ENCODE measurements around the gene GCK.
"Not testable (repeated sequence)": the region's sequence is repeated elsewhere in the genome, so short reads cannot be mapped to it uniquely, and the experiment has no call there.

The GCK gene

DNA sequence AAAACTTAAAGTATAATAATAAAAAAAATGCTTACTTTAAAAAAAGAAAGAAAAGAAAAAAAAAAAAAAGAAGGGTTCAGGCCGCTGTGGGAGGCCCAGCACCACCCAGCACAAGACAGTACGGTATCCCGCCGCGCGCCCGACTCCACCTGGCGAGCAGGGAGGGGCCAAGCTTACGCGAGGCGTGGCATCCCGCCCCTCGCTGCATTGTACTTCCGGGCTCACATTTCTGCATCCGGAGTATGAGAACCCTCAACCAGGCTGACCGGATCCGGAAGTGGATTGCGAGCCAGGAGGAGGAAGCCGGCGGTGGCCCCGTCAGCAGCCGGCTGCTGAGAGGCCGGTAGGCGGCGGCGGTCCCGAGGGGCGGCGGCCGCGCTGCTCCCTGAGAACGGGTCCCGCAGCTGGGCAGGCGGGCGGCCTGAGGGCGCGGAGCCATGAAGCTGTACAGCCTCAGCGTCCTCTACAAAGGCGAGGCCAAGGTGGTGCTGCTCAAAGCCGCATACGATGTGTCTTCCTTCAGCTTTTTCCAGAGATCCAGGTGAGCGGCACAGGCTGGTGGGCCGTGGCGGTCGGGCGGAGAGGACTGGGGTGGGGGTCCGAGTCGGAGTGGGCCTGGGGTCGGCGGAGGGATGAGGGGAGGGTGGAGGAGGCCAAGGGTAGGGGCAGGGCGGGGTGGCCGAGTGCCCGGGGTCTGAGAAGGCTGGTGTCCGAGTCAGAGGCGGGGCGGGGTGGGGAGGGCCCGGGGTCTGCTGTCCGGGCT, 11.6 kb upstream of the GCK start, which contains the start of gene YKT6:
Gene YKT6 (plus strand): TSS at position 280 of the 763 bp plus-strand sequence. CDS start 158 bp downstream, at position 438.
- DNase-seq: peak; percentile 95

- not testable (repeated sequence) for DNase-seq
These were observed 10.9 kb upstream of the GCK start for GRCh38 chr7:44200163-44200562.

DNA sequence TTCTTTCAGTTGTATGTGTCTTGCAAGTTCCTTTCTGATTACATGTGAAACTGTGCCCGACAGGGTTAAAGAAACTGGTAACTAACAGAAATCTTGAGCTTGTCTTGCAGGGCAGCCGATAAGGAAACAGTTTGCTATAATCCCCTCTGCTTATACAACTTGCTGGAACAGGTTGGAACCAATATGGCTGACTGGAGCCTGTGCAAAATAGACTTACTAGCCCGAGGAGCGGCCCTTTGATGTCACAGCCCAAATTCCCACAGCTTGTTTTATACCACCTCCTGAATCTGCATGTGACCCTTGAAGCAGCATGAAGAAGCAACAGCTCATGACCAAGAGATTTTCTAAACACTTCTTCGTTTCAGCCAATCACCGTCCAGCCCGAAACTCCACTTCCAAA, 8.2 kb upstream of the GCK start:
- no peak for DNase-seq

DNA sequence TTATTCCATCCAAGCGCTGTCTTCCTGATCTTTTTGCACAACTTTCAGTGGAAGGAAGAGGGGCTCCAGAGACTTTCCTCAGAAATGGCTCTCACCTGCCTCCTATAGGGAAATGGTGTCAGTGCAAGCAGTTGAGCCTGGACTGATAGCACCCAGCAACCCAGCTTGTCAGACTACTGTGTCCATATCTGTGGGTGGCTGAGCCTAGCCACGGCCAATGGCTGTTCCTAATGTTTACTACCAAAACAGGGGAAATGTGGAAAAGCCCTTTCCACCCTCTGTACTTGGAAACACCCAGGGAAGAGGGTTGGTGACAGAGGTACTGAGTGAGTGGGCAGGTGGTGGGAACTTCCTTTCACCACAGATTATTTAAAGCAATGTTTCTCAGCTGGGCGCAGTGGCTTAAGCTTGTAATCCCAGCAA, 7.2 kb upstream of the GCK start:
- no peak for DNase-seq

DNA sequence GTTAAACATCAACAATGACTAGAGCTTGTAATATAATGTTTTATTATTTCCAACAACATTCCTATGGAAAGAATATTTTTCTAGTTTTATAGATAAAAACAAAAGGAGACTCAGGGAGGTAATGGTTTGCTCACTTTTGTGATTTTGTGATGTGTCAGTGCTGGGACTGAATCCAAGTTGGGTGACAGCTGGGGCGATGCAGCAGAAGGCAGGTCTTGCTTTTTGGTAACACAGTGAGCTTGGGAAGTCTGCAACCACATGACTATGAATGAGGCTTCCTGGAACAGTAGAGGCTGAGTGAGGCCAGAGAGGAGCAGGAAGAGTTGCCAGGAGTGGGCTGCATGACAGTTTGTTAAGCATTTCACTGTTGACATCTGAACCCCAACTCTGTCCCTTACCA, 6.7 kb upstream of the GCK start:
- no peak for DNase-seq

- no peak for DNase-seq
These were observed 5.4 kb upstream of the GCK start for GRCh38 chr7:44194562-44195145.

GRCh38 chr7:44194069-44194468, 4.8 kb upstream of the GCK start:
- peak; percentile 8 for DNase-seq

DNA sequence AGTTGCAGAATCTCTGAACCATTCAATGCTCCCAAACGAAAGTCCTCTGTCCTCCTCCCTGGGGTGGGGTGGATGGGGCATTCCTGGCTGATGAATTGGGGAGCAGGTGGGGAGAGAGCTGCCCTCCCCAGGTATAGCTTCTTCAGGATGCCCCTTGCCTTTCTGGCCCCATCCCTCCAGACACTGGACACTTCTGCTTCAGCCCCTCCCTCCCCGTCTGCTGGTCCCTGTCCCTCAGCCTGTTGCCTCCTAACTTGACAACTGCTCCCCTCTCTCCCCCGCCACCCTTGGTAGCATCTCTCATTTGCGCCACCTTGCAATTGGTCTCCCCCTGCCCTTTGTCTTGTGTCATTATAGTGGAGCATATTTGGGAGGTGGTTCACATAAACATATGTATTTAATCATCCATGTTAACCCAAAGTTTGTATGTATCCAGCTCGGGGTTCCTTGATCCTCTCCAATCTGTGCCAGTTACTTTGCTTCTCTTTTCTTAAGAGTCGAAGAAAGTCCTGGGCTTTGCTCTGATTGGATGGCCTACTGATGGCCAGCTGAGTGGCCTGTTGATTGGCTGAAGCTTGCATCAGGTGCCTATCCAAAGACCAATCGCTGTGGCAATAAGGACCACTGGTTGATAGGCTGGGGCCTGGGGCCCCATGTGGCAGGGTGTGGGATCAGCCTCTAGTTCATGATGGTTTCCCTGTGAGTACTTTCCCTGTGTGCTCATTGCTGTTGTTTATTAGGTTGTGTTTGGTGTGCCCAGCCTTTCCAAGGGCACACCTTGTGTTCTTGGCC, 4.0 kb upstream of the GCK start:
- no peak for DNase-seq

GRCh38 chr7:44191171-44191570, 1.9 kb upstream of the GCK start:
- DNase-seq: no peak

DNA sequence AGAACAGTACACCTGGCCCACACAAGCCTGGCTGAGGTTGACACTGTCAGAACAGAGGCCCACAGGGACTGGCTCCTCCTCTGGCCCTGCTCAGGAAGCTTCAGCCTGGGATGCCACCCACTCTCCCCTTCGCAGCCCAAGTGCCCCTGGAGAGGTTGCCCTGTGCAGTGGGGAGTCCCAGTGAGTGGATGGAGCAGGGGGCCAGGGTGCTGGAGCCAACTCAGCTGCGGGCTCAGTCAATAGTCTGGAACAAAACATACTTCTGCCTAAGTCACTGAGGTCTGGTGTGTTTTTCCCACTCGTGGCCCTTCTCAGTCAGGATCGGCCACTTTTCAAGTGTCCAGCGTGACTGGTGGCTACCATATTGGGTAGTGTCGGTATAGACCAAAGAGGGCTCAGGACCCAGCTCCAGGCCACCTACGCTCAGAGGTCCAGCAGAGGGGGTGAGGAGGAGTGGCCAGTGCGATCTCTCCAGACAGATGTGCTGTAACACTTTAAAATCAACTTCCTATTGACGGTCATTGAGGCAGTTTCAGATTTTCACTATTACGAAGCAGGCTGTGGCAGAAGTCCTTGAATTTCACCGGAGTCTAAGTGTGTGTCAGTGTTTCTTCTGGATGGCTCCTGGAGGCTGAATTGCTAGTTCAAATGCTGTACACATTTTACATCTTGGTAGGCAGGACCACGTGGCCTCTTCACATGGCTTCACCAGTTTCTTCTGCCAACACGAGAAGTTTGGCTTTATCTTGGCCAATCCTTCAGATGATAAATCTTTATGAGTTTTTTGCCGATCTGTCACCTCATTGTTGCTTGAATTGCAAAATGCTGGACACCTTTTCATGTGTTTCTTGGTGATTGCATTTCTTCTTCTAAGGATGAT, 994 bp upstream of the GCK start:
- no peak for DNase-seq

- no peak for DNase-seq
These were observed 586 bp downstream of the GCK start for GRCh38 chr7:44188480-44189225.

GRCh38 chr7:44187636-44188416, 1.4 kb downstream of the GCK start:
- no peak for DNase-seq

DNA sequence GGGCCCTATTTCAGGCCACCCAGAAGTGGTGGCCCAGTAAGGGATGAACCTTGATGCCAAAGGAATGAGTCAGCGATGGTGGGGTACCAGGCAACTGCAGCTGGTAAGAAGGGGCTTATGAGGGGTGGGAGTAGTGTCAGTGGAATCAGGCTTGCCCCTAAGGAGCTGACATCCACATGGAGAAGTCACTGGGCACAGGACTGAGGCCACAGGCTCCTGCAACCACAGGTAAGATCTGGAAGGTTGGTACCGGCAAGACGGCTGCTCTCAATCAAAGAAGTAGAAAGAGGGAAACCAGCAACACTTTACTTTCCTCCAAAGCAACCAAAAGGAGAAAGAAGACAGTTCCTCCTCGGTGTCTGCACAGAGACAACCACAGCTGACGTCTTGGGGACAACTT, 2.5 kb downstream of the GCK start:
- DNase-seq: no peak

DNA sequence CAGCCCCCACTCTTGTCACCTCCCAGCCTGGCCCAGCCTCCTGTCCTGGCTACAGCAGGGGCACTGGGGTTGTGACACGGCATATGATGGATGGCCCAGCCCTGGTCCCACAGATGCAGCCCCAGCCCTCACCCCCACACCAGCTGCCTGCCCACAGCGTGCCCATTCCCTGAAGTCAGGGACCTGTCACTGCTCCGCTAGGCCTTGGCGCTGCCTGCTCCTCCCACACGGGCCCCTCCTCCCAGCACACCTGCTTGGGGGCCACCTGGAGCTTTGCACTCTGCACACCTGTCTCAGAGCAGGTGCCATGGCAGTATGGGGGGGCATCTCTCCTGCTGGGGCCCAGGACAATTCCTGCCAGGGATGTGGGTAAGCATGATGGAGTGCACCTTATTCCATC, 3.5 kb downstream of the GCK start:
- no peak for DNase-seq

- DNase-seq: no peak
These were observed 4.3 kb downstream of the GCK start for GRCh38 chr7:44184873-44185446.

DNA sequence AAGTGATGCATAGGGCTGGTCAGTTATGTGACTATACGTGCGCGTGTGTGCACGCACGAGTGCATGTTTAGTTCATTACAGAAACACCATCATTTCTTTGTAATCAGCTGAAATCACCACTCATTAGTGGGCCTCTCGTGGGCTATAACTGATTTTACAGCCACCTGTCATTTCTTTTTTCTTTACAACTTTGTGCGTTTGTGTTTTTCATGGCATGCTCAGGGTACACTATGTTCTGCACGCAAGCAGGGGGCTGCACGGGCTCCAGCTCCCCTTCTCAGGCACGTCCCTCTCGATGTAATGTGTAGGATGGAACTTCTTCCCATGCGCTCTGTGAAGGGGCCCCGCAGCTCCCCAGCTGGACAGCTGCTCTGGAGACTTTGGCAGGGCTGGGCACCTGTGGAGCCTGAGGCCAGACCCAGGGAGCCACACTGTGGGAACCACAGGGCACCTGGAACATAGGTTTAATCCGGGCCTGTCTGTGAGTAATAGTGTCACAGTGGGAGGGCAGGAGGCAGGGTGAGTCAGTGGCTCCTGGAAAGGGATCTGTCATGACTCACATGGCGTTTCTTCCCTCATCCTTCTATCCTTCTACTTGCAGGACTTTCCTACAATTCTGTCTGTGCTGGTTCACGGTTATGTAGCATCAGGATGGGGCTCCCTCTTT, 4.9 kb downstream of the GCK start:
- DNase-seq: no peak

- no peak for DNase-seq
These were observed 5.9 kb downstream of the GCK start for GRCh38 chr7:44183386-44183785.

- DNase-seq: no peak
These were observed 6.4 kb downstream of the GCK start for GRCh38 chr7:44182827-44183226.

GRCh38 chr7:44180631-44181030, 8.6 kb downstream of the GCK start:
- no peak for DNase-seq

- no peak for DNase-seq
These were observed 11.6 kb downstream of the GCK start for GRCh38 chr7:44177570-44178131.
